Measurements from ENCODE around the gene DDX25. TPM values are rescaled to one million over a fixed set of nuclear protein-coding genes. Genes with fewer than 3 reads are reported as not detected.

The DDX25 gene
- total RNA-seq, 1 experiment from 2014 or later: 0.37 TPM

DNA sequence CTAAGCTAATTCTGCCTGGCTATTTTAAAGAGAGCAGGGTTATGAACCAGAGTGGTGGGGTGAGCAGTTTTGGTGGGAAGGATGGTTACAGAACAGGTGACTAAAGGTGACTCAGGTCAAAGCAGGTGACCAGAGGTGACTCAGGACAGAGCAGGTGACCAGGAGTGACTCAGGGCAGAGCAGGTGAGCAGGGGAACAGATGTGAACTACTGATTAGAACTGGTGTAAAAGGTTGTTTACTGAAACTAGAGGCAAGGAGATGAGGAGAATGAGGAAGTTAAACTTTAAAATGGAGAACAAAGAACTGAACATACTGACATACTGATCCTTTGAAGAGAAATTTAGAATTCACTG, 32.2 kb upstream of the DDX25 start:
- H3K36me3 ChIP-seq (ENCODE audit: control insufficient read depth in 1 of 2, insufficient read depth in 2 of 2, low read length in 2 of 2): no peaks in the 10 kb centered on the region
- H3K79me2 ChIP-seq (ENCODE audit: insufficient read depth, low read length): no peaks in the 10 kb centered on the region
- no peak overlapping the region for H2AFZ ChIP-seq (ENCODE audit: low read depth, low read length, poor library complexity, severe bottlenecking)
- TF ChIP-seq FOSL1 (IDR thresholded peaks at IDR 0.05; ENCODE audit: low read depth) (no peak), ELF1 (IDR thresholded peaks at IDR 0.05; ENCODE audit: borderline replicate concordance, low read depth) (no peak), RAD21 (IDR thresholded peaks at IDR 0.05; ENCODE audit: low read depth) (no peak), EGR1 (IDR thresholded peaks at IDR 0.05; ENCODE audit: low read depth) (no peak), ZNF274 (IDR thresholded peaks at IDR 0.05; ENCODE audit: low read depth, low read length) (no peak), MAX (IDR thresholded peaks at IDR 0.05) (no peak), EZH2phosphoT487 (IDR thresholded peaks at IDR 0.05; ENCODE audit: borderline replicate concordance) (no peak), YY1 (IDR thresholded peaks at IDR 0.05; ENCODE audit: extremely low read depth, insufficient replicate concordance, low read depth, low read length) (no peak), TCF7L2 (IDR thresholded peaks at IDR 0.05; ENCODE audit: borderline replicate concordance, extremely low read depth, insufficient read depth, insufficient read length) (no peak), ZBTB33 (IDR thresholded peaks at IDR 0.05; ENCODE audit: extremely low read depth, insufficient replicate concordance, low read length) (no peak), EZH2 (IDR thresholded peaks at IDR 0.05) (no peak), SP1 (IDR thresholded peaks at IDR 0.05; ENCODE audit: low read depth) (no peak)
- H3K4me1 ChIP-seq (ENCODE audit: control insufficient read depth in 1 of 2, insufficient read depth in 2 of 2, low read length in 2 of 2): no peaks in the 10 kb centered on the region
- H3K27me3 ChIP-seq (ENCODE audit: insufficient read depth, low read length): no peaks in the 10 kb centered on the region; the same call in 1 of the 2 replicates
- ATAC-seq (no peak), DNase-seq (ENCODE audit: low read depth, low spot score) (no peak)
- RAD21 ChIA-PET (ENCODE audit: low non-redundant PET in 1 of 2, low total read pairs in 2 of 2, uncharacterized antibody in 2 of 2, unreplicated experiment in 2 of 2): no interaction called here
- no peaks in the 10 kb centered on the region for H3K9me2 ChIP-seq (ENCODE audit: insufficient read depth)
- intact Hi-C loops (cut with micrococcal nuclease): loop anchor here (5.0 kb wide), 2 partner anchors 525 to 1035 kb away; no protein-coding TSS in a partner anchor
- H3K9ac ChIP-seq (ENCODE audit: low read length): no peak overlapping the region
- H3K4me2 ChIP-seq (ENCODE audit: low read length): no peak overlapping the region
- POLR2A ChIA-PET: no interaction called here
- CTCF ChIA-PET: no interaction called here
- no peak overlapping the region for H3K4me3 ChIP-seq (replicated peaks in 1 of 2; ENCODE audit: low read depth in 1 of 2, low read length in 2 of 2)
- no peak overlapping the region for H3K27ac ChIP-seq (ENCODE audit: low read depth, low read length)
- BruUV-seq (replicated peaks): no TSS peak
- H4K20me1 ChIP-seq (ENCODE audit: insufficient read depth): no peaks in the 10 kb centered on the region
- peaks cover 0 to 6% of the 10 kb centered on the region in 2 experiments; a peak in 1 of 4 replicates for H3K9me3 ChIP-seq (ENCODE audit: control insufficient read depth in 1 of 2, insufficient read depth in 1 of 2, low read depth in 1 of 2, low read length in 2 of 2)
